GM15510 (cell line): ENCODE measurements around the gene ST6GALNAC1.

ENCODE experiments used
- POLR2A ChIP-seq: IDR thresholded peaks from 3 replicates; pipeline ENCODE4 v1.6.1; 2011; ENCODE audit warnings: borderline replicate concordance; ENCODE audit not compliant: insufficient read length; ENCODE audit errors: extremely low read depth

ST6GALNAC1 gene

GRCh38 chr17:76643553-76644148, at the start of gene ST6GALNAC1:
ST6GALNAC1 (minus strand) TSS chr17:76643757; CDS start chr17:76643638, 119 bp downstream.
- no peak for TF ChIP-seq POLR2A

GRCh38 chr17:76691379-76692191, 48.0 kb upstream of the ST6GALNAC1 start:
- no peak for TF ChIP-seq POLR2A

- no peak for TF ChIP-seq POLR2A
Measured at GRCh38 chr17:76690596-76691280, 47.2 kb upstream of the ST6GALNAC1 start.

- no peak for TF ChIP-seq POLR2A
Measured at GRCh38 chr17:76689859-76690258, 46.3 kb upstream of the ST6GALNAC1 start.

- TF ChIP-seq POLR2A = no peak
Measured at GRCh38 chr17:76688165-76688622, 44.6 kb upstream of the ST6GALNAC1 start.

- TF ChIP-seq POLR2A = no peak
Measured at GRCh38 chr17:76687298-76688164, 44.0 kb upstream of the ST6GALNAC1 start.

- no peak for TF ChIP-seq POLR2A
Measured at GRCh38 chr17:76686538-76687297, 43.2 kb upstream of the ST6GALNAC1 start.

- no peak for TF ChIP-seq POLR2A
Measured at GRCh38 chr17:76685846-76686245, 42.3 kb upstream of the ST6GALNAC1 start.

GRCh38 chr17:76685366-76685765, 41.8 kb upstream of the ST6GALNAC1 start:
- no peak for TF ChIP-seq POLR2A

GRCh38 chr17:76684756-76685155, 41.2 kb upstream of the ST6GALNAC1 start:
- no peak for TF ChIP-seq POLR2A

GRCh38 chr17:76683921-76684745, 40.6 kb upstream of the ST6GALNAC1 start:
- TF ChIP-seq POLR2A = no peak

- TF ChIP-seq POLR2A = no peak
Measured at GRCh38 chr17:76683011-76683755, 39.6 kb upstream of the ST6GALNAC1 start.
